ENCODE results near the gene AP4S1. TPM values are rescaled to one million over a fixed set of nuclear protein-coding genes. Genes with fewer than 3 reads are reported as not detected.

AP4S1 gene
- total and polyA plus RNA-seq, 2 of the 8 experiments (the other 6 are each of a cell fraction or from before 2014, with no cell fraction given) = 2.8 to 9.9 TPM

- no peak overlapping the region for H2AK5ac ChIP-seq (ENCODE audit: low read depth, low read length)
- H3K27ac ChIP-seq (ENCODE audit: low read depth, low read length) = no peak overlapping the region
- peaks cover 4 to 17% (median 8%) of the 10 kb centered on the region in 4 experiments; a peak in 5 of 7 replicates for H3K4me1 ChIP-seq (replicated peaks in 1 of 4; ENCODE audit: control insufficient read depth in 3 of 4, insufficient read depth in 4 of 4, low read length in 3 of 4)
- WGBS, 2 experiments (ENCODE audit: extremely low coverage in 1 of 2, insufficient coverage in 1 of 2, insufficient read length in 1 of 2, insufficient replicate concordance in 2 of 2, low coverage in 1 of 2, low lambda C conversion rate in 2 of 2, missing lambda C conversion rate in 1 of 2) = 51% methylated on average over 4 of the region's 4 CpGs; no CpG with 5 or more reads in 1 of the 2 experiments
- no peak overlapping the region for H3K4me2 ChIP-seq (ENCODE audit: insufficient read depth in 1 of 2, low read depth in 2 of 2, low read length in 2 of 2)
- TF ChIP-seq POLR2AphosphoS5 (IDR thresholded peaks at IDR 0.05; ENCODE audit: low read depth, low read length) = no peak
- no peak for TF ChIP-seq EP300 (IDR thresholded peaks at IDR 0.05; ENCODE audit: borderline replicate concordance in 1 of 2, low read depth in 2 of 2, low read length in 2 of 2)
- no peak for TF ChIP-seq ASH2L (IDR thresholded peaks at IDR 0.05; ENCODE audit: low read length)
- TF ChIP-seq CTBP2 (IDR thresholded peaks at IDR 0.05; ENCODE audit: borderline replicate concordance, insufficient read depth, insufficient read length, low read length) = no peak
- no peak for TF ChIP-seq SIRT6 (IDR thresholded peaks at IDR 0.05; ENCODE audit: low read length)
- no peak for TF ChIP-seq CREB1 (IDR thresholded peaks at IDR 0.05)
- no peak for TF ChIP-seq RFX5 (IDR thresholded peaks at IDR 0.05; ENCODE audit: borderline replicate concordance, low read depth, low read length)
- no peak for TF ChIP-seq SP2 (IDR thresholded peaks at IDR 0.05; ENCODE audit: low read length)
- no peak for TF ChIP-seq TEAD4 (IDR thresholded peaks at IDR 0.05; ENCODE audit: low read depth, low read length)
- TF ChIP-seq MAX (IDR thresholded peaks at IDR 0.05) = no peak
- no peak overlapping the region for H2BK20ac ChIP-seq (ENCODE audit: low read length)
- no peaks in the 10 kb centered on the region for H3K36me3 ChIP-seq (ENCODE audit: control insufficient read depth in 2 of 4, insufficient read depth in 4 of 4, low read length in 3 of 4)
- no peak overlapping the region for H4K5ac ChIP-seq (ENCODE audit: insufficient read length, low read depth, low read length)
- CTCF ChIA-PET (ENCODE audit: partially characterized antibody) = no interaction called here
- H3K18ac ChIP-seq (ENCODE audit: extremely low read depth, low read length) = no peak overlapping the region
- H2AFZ ChIP-seq (ENCODE audit: low read length) = no peak overlapping the region
- no peaks in the 10 kb centered on the region for H3K27me3 ChIP-seq (replicated peaks in 1 of 4; ENCODE audit: control insufficient read depth in 3 of 4, extremely low read depth in 1 of 4, insufficient read depth in 3 of 4, low read length in 3 of 4)
- no peak overlapping the region for H2BK5ac ChIP-seq (ENCODE audit: low read depth, low read length)
- peaks cover 11 to 17% of the 10 kb centered on the region in 2 experiments for H4K20me1 ChIP-seq (replicated peaks in 1 of 2; ENCODE audit: control insufficient read depth in 1 of 2, insufficient read depth in 2 of 2, low read length in 2 of 2)
- POLR2A ChIA-PET (ENCODE audit: partially characterized antibody) = interaction anchor here (1.1 to 1.5 kb wide), 2 partner anchors 23 to 32 kb away, joined by 3 to 7 read pairs; partner anchors contain the start of gene STRN3
- no peak overlapping the region for H2BK120ac ChIP-seq (replicated peaks; ENCODE audit: low read depth, low read length)
- peaks cover 0 to 3% of the 10 kb centered on the region in 2 experiments; a peak in 1 of 4 replicates for H3K9me3 ChIP-seq (ENCODE audit: insufficient read depth in 2 of 2, low read depth in 1 of 2, low read length in 1 of 2)
- H3K56ac ChIP-seq (replicated peaks; ENCODE audit: insufficient read length, low read depth, low read length) = no peak overlapping the region
- H3K79me1 ChIP-seq (ENCODE audit: low read depth, low read length) = peaks cover 4% of the 10 kb centered on the region; the same call in 1 of the 2 replicates
- no peaks in the 10 kb centered on the region for H3K23me2 ChIP-seq (ENCODE audit: low read depth, low read length)
- H2BK15ac ChIP-seq (ENCODE audit: low read length) = no peak overlapping the region
- H2BK12ac ChIP-seq (ENCODE audit: low read depth, low read length) = no peak overlapping the region
- H3K4ac ChIP-seq (replicated peaks; ENCODE audit: insufficient read length, low read depth, low read length) = no peak overlapping the region
- H4K8ac ChIP-seq (ENCODE audit: extremely low read depth, insufficient read depth, low read length) = no peak overlapping the region
- no peak overlapping the region for H3K14ac ChIP-seq (ENCODE audit: insufficient read length)
- DNase-seq (ENCODE audit: low read depth in 1 of 2, low spot score in 2 of 2) (no peak), FAIRE-seq (no peak)
- no peak overlapping the region for H3K23ac ChIP-seq (ENCODE audit: insufficient read length)
- peaks cover 3 to 94% of the 10 kb centered on the region in 2 experiments for H3K79me2 ChIP-seq (ENCODE audit: control insufficient read depth in 1 of 2, insufficient read depth in 2 of 2, low read length in 2 of 2)
- H4K91ac ChIP-seq (replicated peaks; ENCODE audit: insufficient read length, low read length) = no peak overlapping the region
- no peak overlapping the region for H3K9ac ChIP-seq (replicated peaks in 1 of 4; ENCODE audit: extremely low read depth in 1 of 4, low read depth in 3 of 4, low read length in 3 of 4)
- no peak overlapping the region for H3K4me3 ChIP-seq (ENCODE audit: extremely low read depth in 1 of 4, insufficient read depth in 2 of 4, low read depth in 3 of 4, low read length in 4 of 4)
These were observed 30.5 kb upstream of the AP4S1 start for GRCh38 chr14:30994681-30995620.
